ENCODE results near the gene CNNM2. TPM values are rescaled to one million over a fixed set of nuclear protein-coding genes. Genes with fewer than 3 reads are reported as not detected.

The CNNM2 gene
- total RNA-seq, 6 donors from 2014 or later: 6.4 to 33.5 (median 11.7) TPM

- Histone ChIP-seq H3K4me3 (peak overlapping the region in 1 of 4 donors; percentile 99), H3K27me3 (no peaks in the 10 kb centered on the region), H3K9me3 (no peaks in the 10 kb centered on the region), H3K36me3 (no peaks in the 10 kb centered on the region), H3K4me1 (peaks cover 25 to 36% (median 34%) of the 10 kb centered on the region in 4 donors), H3K27ac (no peak overlapping the region)
- WGBS, 2 donors: 84 to 89% methylated on average over 7 of the region's 7 CpGs
- TF ChIP-seq EP300 (IDR thresholded peaks at IDR 0.05) (no peak), POLR2A (IDR thresholded peaks at IDR 0.05) (no peak), CTCF (IDR thresholded peaks at IDR 0.05) (no peak), POLR2AphosphoS5 (IDR thresholded peaks at IDR 0.05) (no peak)
- ATAC-seq (ENCODE audit: low FRiP score in 2 of 2) (no peak), DNase-seq (no peak)
Measured at GRCh38 chr10:102916173-102916572, 1.9 kb upstream of the CNNM2 start.

- H3K27me3 ChIP-seq: no peaks in the 10 kb centered on the region
- TF ChIP-seq EP300 (IDR thresholded peaks at IDR 0.05): no peak
- TF ChIP-seq CTCF (IDR thresholded peaks at IDR 0.05): peak; percentile 95 to 98 (median 98)
- TF ChIP-seq POLR2AphosphoS5 (IDR thresholded peaks at IDR 0.05): no peak
- peak in 1 of 4 donors; percentile 40 for TF ChIP-seq POLR2A (IDR thresholded peaks at IDR 0.05)
- peak; percentile 91 to 95 for DNase-seq
- H3K4me1 ChIP-seq: peaks cover 26 to 42% (median 37%) of the 10 kb centered on the region in 4 donors
- ATAC-seq (ENCODE audit: low FRiP score in 2 of 2): peak; percentile 89
- H3K36me3 ChIP-seq: no peaks in the 10 kb centered on the region
- WGBS, 2 donors: 0% methylated on average over 2 to 39 of the region's 45 CpGs
- no peaks in the 10 kb centered on the region for H3K9me3 ChIP-seq
- peak overlapping the region; percentile 73 to 99 (median 88) for H3K4me3 ChIP-seq
- H3K27ac ChIP-seq: peak overlapping the region; percentile 57 to 92 (median 80)
Measured at GRCh38 chr10:102917314-102917961, 656 bp upstream of the CNNM2 start.

- ATAC-seq (ENCODE audit: low FRiP score in 2 of 2) (no peak), DNase-seq (peak in 1 of 2 donors; percentile 86)
- Histone ChIP-seq H3K27me3 (no peaks in the 10 kb centered on the region), H3K4me3 (peak overlapping the region; percentile 80 to 99 (median 97)), H3K4me1 (peaks cover 26 to 46% (median 40%) of the 10 kb centered on the region in 4 donors), H3K27ac (peak overlapping the region; percentile 67 to 92 (median 84)), H3K36me3 (no peaks in the 10 kb centered on the region), H3K9me3 (no peaks in the 10 kb centered on the region)
- WGBS, 2 donors: 1% methylated on average over 39 of the region's 49 CpGs; no CpG with 5 or more reads in 1 of the 2 donors
- TF ChIP-seq CTCF (IDR thresholded peaks at IDR 0.05) (no peak), POLR2A (IDR thresholded peaks at IDR 0.05) (no peak), POLR2AphosphoS5 (IDR thresholded peaks at IDR 0.05) (no peak), EP300 (IDR thresholded peaks at IDR 0.05) (no peak)
Measured at GRCh38 chr10:102918817-102919245, 737 bp downstream of the CNNM2 start.

GRCh38 chr10:102919246-102919959 lies 1.3 kb downstream of the CNNM2 start:
- DNase-seq (peak; percentile 25 to 82), ATAC-seq (ENCODE audit: low FRiP score in 2 of 2) (no peak)
- Histone ChIP-seq H3K4me3 (peak overlapping the region; percentile 80 to 99 (median 97)), H3K36me3 (no peaks in the 10 kb centered on the region), H3K27me3 (no peaks in the 10 kb centered on the region), H3K27ac (peak overlapping the region in 2 of 4 donors; percentile 77 to 92), H3K9me3 (no peaks in the 10 kb centered on the region), H3K4me1 (peaks cover 26 to 46% (median 40%) of the 10 kb centered on the region in 4 donors)
- TF ChIP-seq POLR2AphosphoS5 (IDR thresholded peaks at IDR 0.05): no peak
- no peak for TF ChIP-seq EP300 (IDR thresholded peaks at IDR 0.05)
- no peak for TF ChIP-seq POLR2A (IDR thresholded peaks at IDR 0.05)
- no peak for TF ChIP-seq CTCF (IDR thresholded peaks at IDR 0.05)
- WGBS, 2 donors: 42 to 56% methylated on average over 17 to 40 of the region's 47 CpGs
